GM12891 (cell line): ENCODE measurements around the gene DDIT3.
"Not testable (repeated sequence)": the region's sequence is repeated elsewhere in the genome, so short reads cannot be mapped to it uniquely, and the experiment has no call there.

ENCODE experiments used
- DNase-seq: peaks from one replicate; pipeline ENCODE4 v3.0.0; 2011; ENCODE audit warnings: low spot score; ENCODE audit not compliant: insufficient read length
- FAIRE-seq: peaks from 2 replicates; lab custom pipeline; 2011; peaks lifted over from hg19 to GRCh38; lab: Jason Lieb, UNC
- PAX5 ChIP-seq: IDR thresholded peaks from 2 replicates; pipeline ENCODE4 v1.6.1; 2011; ENCODE audit warnings: low read length, moderate library complexity, mild to moderate bottlenecking; ENCODE audit not compliant: insufficient read depth, severe bottlenecking
- POLR2A ChIP-seq: IDR thresholded peaks from 2 replicates; pipeline ENCODE4 v1.6.1; 2011; ENCODE audit warnings: low read depth, low read length, control low read depth
- POLR2AphosphoS5 ChIP-seq: IDR thresholded peaks from 2 replicates; pipeline ENCODE4 v1.6.1; 2011; ENCODE audit warnings: low read depth, low read length, control low read depth
- POU2F2 ChIP-seq: IDR thresholded peaks from 2 replicates; pipeline ENCODE4 v1.6.1; 2011; ENCODE audit warnings: low read depth, mild to moderate bottlenecking, control low read depth, low read length, moderate library complexity
- SPI1 ChIP-seq: IDR thresholded peaks from 2 replicates; pipeline ENCODE4 v1.6.1; 2011; ENCODE audit warnings: low read depth, low read length, control low read depth
- TAF1 ChIP-seq: IDR thresholded peaks from 2 replicates; pipeline ENCODE4 v1.6.1; 2011; ENCODE audit warnings: low read depth, low read length, control low read depth

Gene DDIT3

GRCh38 chr12:57521525-57522010 lies 1.3 kb upstream of the DDIT3 start:
- DNase-seq (no peak), FAIRE-seq (peak; percentile 28)
- TF ChIP-seq POLR2A (no peak), PAX5 (no peak), TAF1 (no peak), POU2F2 (no peak), POLR2AphosphoS5 (no peak), SPI1 (no peak)

- no peak for FAIRE-seq
Measured at GRCh38 chr12:57519796-57520052, 590 bp downstream of the DDIT3 start.

GRCh38 chr12:57518920-57519795 lies 1.2 kb downstream of the DDIT3 start:
- no peak for DNase-seq
- no peak for TF ChIP-seq POU2F2
- TF ChIP-seq SPI1 = no peak
- no peak for FAIRE-seq

More at GRCh38 chr12:57519796-57520052, 590 bp downstream of the DDIT3 start:
- DNase-seq = no peak
- TF ChIP-seq POU2F2 (no peak), SPI1 (no peak), POLR2AphosphoS5 (no peak), POLR2A (no peak), PAX5 (no peak), TAF1 (no peak)

DNA sequence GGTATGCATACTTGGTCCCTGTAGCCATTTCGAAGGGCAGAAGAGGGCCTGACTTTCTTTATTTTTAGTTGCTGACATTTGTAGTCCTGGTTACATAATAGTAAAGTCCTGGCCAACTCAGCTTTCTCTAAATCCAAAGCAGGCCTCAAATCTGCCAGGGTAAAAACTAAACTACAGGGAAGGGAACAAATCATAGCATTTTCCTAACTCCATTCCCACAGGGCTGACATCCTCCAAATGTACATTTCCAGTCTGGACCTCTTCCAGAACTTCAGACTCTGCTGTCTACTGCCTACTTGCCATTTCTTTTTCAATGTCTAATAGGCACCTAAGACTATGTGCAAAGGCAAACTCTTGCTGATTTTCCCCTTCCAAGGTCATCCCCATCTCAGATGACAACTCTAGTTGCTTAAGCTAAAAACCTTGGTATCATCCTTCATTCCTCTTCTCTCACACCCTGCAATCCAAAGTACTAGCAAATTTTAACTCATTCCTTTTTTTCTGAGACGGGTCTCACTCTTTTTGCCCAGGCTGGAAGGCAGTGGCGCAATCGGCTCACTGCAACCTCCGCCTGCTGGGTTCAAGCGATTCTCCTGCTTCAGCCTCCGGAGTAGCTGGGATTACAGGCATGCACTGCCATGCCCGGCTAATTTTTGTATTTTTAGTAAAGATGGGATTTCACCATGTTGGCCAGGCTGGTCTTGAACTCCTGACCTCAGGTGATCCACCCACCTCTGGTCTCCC lies 2.0 kb downstream of the DDIT3 start:
- FAIRE-seq (no peak), DNase-seq (no peak)
- TF ChIP-seq POLR2A = 0 out of 2 replicates have a peak, but pooled peaks have one; percentile 1
- no peak for TF ChIP-seq POU2F2

DNA sequence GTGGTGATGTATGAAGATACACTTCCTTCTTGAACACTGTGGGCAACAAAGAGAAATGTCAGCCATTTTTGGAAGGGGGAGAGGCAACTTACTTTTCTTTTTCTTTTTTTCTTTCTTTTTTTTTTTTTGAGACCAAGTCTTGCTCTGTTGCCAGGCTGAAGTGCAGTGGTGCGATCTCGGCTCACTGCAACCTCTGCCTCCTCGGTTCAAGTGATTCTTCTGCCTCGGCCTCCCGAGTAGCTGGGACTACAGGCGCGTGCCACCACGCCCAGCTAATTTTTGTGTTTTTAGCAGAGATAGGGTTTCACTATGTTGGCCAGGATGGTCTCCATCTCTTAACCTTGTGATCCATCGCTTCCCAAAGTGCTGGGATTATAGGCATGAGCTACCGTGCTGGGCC lies 2.6 kb downstream of the DDIT3 start:
- not testable (repeated sequence) for FAIRE-seq, DNase-seq
- TF ChIP-seq POLR2AphosphoS5 = 0 out of 2 replicates have a peak, but pooled peaks have one; percentile 7

- FAIRE-seq (no peak), DNase-seq (no peak)
- TF ChIP-seq PAX5 (no peak), POLR2AphosphoS5 (peak; percentile 20; the same call in 1 of the 2 replicates), POU2F2 (no peak), POLR2A (0 out of 2 replicates have a peak, but pooled peaks have one; percentile 13)
Measured at GRCh38 chr12:57517187-57517586, 3.1 kb downstream of the DDIT3 start.

DNA sequence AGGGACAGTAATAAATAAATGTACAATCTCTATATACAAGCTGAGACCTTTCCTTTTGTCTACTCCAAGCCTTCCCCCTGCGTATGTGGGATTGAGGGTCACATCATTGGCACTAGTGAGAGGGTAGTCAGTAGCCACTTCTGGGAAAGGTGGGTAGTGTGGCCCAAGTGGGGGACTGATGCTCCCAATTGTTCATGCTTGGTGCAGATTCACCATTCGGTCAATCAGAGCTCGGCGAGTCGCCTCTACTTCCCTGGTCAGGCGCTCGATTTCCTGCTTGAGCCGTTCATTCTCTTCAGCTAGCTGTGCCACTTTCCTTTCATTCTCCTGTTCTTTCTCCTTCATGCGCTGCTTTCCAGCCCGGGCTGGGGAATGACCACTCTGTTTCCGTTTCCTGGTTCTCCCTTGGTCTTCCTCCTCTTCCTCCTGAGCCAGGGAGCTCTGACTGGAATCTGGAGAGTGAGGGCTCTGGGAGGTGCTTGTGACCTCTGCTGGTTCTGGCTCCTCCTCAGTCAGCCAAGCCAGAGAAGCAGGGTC lies 3.6 kb downstream of the DDIT3 start:
- TF ChIP-seq SPI1 (no peak), POLR2A (no peak; the same call in 1 of the 2 replicates)
- no peak for FAIRE-seq
- DNase-seq = no peak

DNA sequence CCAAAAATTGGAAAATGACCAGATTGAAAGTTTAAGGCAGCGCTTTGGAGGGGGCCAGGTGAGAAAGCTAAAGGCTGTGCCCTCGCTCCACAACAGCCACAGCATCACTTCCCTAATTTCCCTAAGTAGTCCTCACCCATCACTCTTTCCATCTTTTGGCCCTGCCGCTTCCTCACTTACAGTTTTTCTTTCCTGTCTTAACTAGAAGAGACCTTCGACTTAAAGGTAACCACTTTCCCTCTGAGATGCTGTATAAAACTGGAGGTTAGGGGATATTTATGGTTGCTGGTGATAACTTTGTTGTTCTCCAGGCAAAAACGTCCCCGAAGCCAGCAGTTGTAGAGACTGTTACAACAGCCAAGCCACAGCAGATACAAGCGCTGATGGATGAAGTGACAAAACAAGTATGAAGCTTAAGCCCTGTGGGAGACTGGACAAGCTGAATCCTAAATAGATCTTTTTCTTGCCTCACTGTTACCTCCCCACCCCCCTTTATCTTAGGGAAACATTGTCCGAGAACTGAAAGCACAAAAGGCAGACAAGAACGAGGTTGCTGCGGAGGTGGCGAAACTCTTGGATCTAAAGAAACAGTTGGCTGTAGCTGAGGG lies 4.3 kb downstream of the DDIT3 start:
- no peak for DNase-seq
- no peak for FAIRE-seq
- TF ChIP-seq POLR2A (peak; percentile 21; the same call in 1 of the 2 replicates), SPI1 (peak; percentile 35), POLR2AphosphoS5 (no peak), TAF1 (no peak), PAX5 (no peak)

GRCh38 chr12:57515408-57515933 lies 4.8 kb downstream of the DDIT3 start:
- no peak for TF ChIP-seq POLR2AphosphoS5
- no peak for TF ChIP-seq POU2F2
- TF ChIP-seq POLR2A = no peak
- TF ChIP-seq SPI1 = no peak
- TF ChIP-seq TAF1 = no peak
- TF ChIP-seq PAX5 = no peak
- DNase-seq (no peak), FAIRE-seq (no peak)

- TF ChIP-seq TAF1 (no peak), POLR2AphosphoS5 (peak; percentile 52; the same call in 1 of the 2 replicates)
- no peak for FAIRE-seq
- DNase-seq = no peak
Measured at GRCh38 chr12:57514720-57515407, 5.5 kb downstream of the DDIT3 start.

- DNase-seq, FAIRE-seq: not testable (repeated sequence)
Measured at GRCh38 chr12:57514246-57514645, 6.1 kb downstream of the DDIT3 start.

DNA sequence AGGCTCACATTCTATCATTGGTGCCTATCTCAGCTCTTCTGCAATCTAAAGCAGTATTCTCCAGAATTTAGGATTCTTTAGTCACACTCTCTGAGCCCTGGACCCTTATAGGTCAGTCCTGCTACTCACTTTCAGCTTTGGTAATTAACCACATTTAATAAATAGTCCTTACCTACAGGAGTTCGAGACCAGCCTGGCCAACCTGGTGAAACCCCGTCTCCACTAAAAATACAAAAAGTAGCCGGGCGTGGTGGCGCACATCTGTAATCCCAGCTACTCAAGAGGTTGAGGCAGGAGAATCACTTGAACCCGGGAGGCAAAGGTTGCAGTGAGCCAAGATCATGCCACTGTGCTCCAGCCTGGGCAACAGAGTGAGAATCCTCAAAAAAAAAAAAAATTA lies 6.6 kb downstream of the DDIT3 start:
- DNase-seq, FAIRE-seq: not testable (repeated sequence)
